Stomach smooth muscle (tissue), 2 donors: ENCODE measurements around the gene C9orf57.

Source experiments
- H3K27ac ChIP-seq: one replicate; pipeline ENCODE4 v1.7.0; 2013; ENCODE audit warnings: mild to moderate bottlenecking, low read length, inconsistent platforms
- H3K27me3 ChIP-seq, 2 donors: one replicate each; pipeline ENCODE4 v1.7.0; 2013; ENCODE audit warnings: low read length in 2 of 2; ENCODE audit not compliant: insufficient read depth in 2 of 2, control insufficient read depth in 1 of 2
- H3K36me3 ChIP-seq, 2 donors: one replicate each; pipeline ENCODE4 v1.7.0; 2013; ENCODE audit warnings: low read length in 2 of 2; ENCODE audit not compliant: control insufficient read depth in 2 of 2, insufficient read depth in 2 of 2
- H3K4me1 ChIP-seq: one replicate; pipeline ENCODE4 v1.7.0; 2013; ENCODE audit warnings: low read length; ENCODE audit not compliant: control insufficient read depth, insufficient read depth
- H3K4me3 ChIP-seq, 2 donors: one replicate each; pipeline ENCODE4 v1.7.0; 2013; ENCODE audit warnings: low read length in 2 of 2
- H3K9ac ChIP-seq, 2 donors: one replicate each; pipeline ENCODE4 v1.7.0; 2013; ENCODE audit warnings: low read length in 2 of 2, mild to moderate bottlenecking in 1 of 2
- H3K9me3 ChIP-seq, 2 donors: one replicate each; pipeline ENCODE4 v1.7.0; 2013; ENCODE audit warnings: low read length in 2 of 2; ENCODE audit not compliant: control insufficient read depth in 2 of 2
- donor health status: healthy.
- donor health status: Pancreatic carcinoma.

Gene C9orf57

GRCh38 chr9:72044095-72044494, 16.3 kb downstream of the C9orf57 start:
- Histone ChIP-seq H3K9me3 (no peaks in the 10 kb centered on the region), H3K9ac (no peak overlapping the region), H3K27me3 (peaks cover 0 to 2% of the 10 kb centered on the region in 2 donors), H3K36me3 (no peaks in the 10 kb centered on the region), H3K4me1 (no peaks in the 10 kb centered on the region), H3K27ac (no peak overlapping the region), H3K4me3 (no peak overlapping the region)

GRCh38 chr9:72043576-72043975, 16.8 kb downstream of the C9orf57 start:
- H3K4me3 ChIP-seq, result no peak overlapping the region
- no peaks in the 10 kb centered on the region for H3K9me3 ChIP-seq
- H3K9ac ChIP-seq, result no peak overlapping the region
- no peak overlapping the region for H3K27ac ChIP-seq
- no peaks in the 10 kb centered on the region for H3K36me3 ChIP-seq
- H3K4me1 ChIP-seq, result no peaks in the 10 kb centered on the region
- peaks cover 0 to 2% of the 10 kb centered on the region in 2 donors for H3K27me3 ChIP-seq

GRCh38 chr9:72042928-72043327, 17.5 kb downstream of the C9orf57 start:
- no peak overlapping the region for H3K9ac ChIP-seq
- no peak overlapping the region for H3K27ac ChIP-seq
- no peaks in the 10 kb centered on the region for H3K4me1 ChIP-seq
- no peaks in the 10 kb centered on the region for H3K9me3 ChIP-seq
- H3K27me3 ChIP-seq, result peaks cover 0 to 2% of the 10 kb centered on the region in 2 donors
- no peak overlapping the region for H3K4me3 ChIP-seq
- H3K36me3 ChIP-seq, result no peaks in the 10 kb centered on the region

- Histone ChIP-seq H3K9me3 (no peaks in the 10 kb centered on the region), H3K27me3 (peaks cover 0 to 2% of the 10 kb centered on the region in 2 donors), H3K4me1 (no peaks in the 10 kb centered on the region), H3K36me3 (no peaks in the 10 kb centered on the region), H3K27ac (no peak overlapping the region), H3K4me3 (no peak overlapping the region), H3K9ac (no peak overlapping the region)
These were observed 18.6 kb downstream of the C9orf57 start for GRCh38 chr9:72041775-72042194.

- peaks cover 0 to 2% of the 10 kb centered on the region in 2 donors for H3K27me3 ChIP-seq
- no peaks in the 10 kb centered on the region for H3K9me3 ChIP-seq
- no peak overlapping the region for H3K27ac ChIP-seq
- no peaks in the 10 kb centered on the region for H3K36me3 ChIP-seq
- H3K4me3 ChIP-seq, result no peak overlapping the region
- H3K9ac ChIP-seq, result no peak overlapping the region
- H3K4me1 ChIP-seq, result no peaks in the 10 kb centered on the region
These were observed 19.0 kb downstream of the C9orf57 start for GRCh38 chr9:72041369-72041768.

- no peak overlapping the region for H3K27ac ChIP-seq
These were observed 20.9 kb downstream of the C9orf57 start for GRCh38 chr9:72039532-72039931.

GRCh38 chr9:72038890-72039410, 21.5 kb downstream of the C9orf57 start:
- Histone ChIP-seq H3K4me3 (no peak overlapping the region), H3K4me1 (no peaks in the 10 kb centered on the region), H3K36me3 (no peaks in the 10 kb centered on the region), H3K9ac (no peak overlapping the region), H3K27me3 (peaks cover 0 to 2% of the 10 kb centered on the region in 2 donors), H3K9me3 (no peaks in the 10 kb centered on the region), H3K27ac (no peak overlapping the region)

More at GRCh38 chr9:72039532-72039931, 20.9 kb downstream of the C9orf57 start:
- H3K27me3 ChIP-seq, result peaks cover 0 to 2% of the 10 kb centered on the region in 2 donors
- H3K4me1 ChIP-seq, result no peaks in the 10 kb centered on the region
- no peak overlapping the region for H3K4me3 ChIP-seq
- no peaks in the 10 kb centered on the region for H3K9me3 ChIP-seq
- H3K9ac ChIP-seq, result no peak overlapping the region
- no peaks in the 10 kb centered on the region for H3K36me3 ChIP-seq

GRCh38 chr9:72038408-72038807, 22.0 kb downstream of the C9orf57 start:
- H3K4me1 ChIP-seq, result no peaks in the 10 kb centered on the region
- H3K9ac ChIP-seq, result no peak overlapping the region

GRCh38 chr9:72037571-72037970, 22.8 kb downstream of the C9orf57 start:
- Histone ChIP-seq H3K9ac (no peak overlapping the region), H3K36me3 (no peaks in the 10 kb centered on the region), H3K9me3 (no peaks in the 10 kb centered on the region), H3K4me3 (no peak overlapping the region), H3K4me1 (no peaks in the 10 kb centered on the region), H3K27ac (no peak overlapping the region), H3K27me3 (peaks cover 0 to 2% of the 10 kb centered on the region in 2 donors)

More at GRCh38 chr9:72038408-72038807, 22.0 kb downstream of the C9orf57 start:
- H3K27me3 ChIP-seq, result peaks cover 0 to 2% of the 10 kb centered on the region in 2 donors
- no peaks in the 10 kb centered on the region for H3K9me3 ChIP-seq
- no peaks in the 10 kb centered on the region for H3K36me3 ChIP-seq
- H3K4me3 ChIP-seq, result no peak overlapping the region
- H3K27ac ChIP-seq, result no peak overlapping the region

- Histone ChIP-seq H3K36me3 (no peaks in the 10 kb centered on the region), H3K9ac (no peak overlapping the region), H3K4me1 (no peaks in the 10 kb centered on the region), H3K27me3 (no peaks in the 10 kb centered on the region), H3K4me3 (no peak overlapping the region), H3K9me3 (peaks cover 0 to 4% of the 10 kb centered on the region in 2 donors), H3K27ac (no peak overlapping the region)
These were observed 29.6 kb downstream of the C9orf57 start for GRCh38 chr9:72030767-72031166.

GRCh38 chr9:72029986-72030385, 30.4 kb downstream of the C9orf57 start:
- no peaks in the 10 kb centered on the region for H3K36me3 ChIP-seq
- H3K27ac ChIP-seq, result no peak overlapping the region
- H3K4me1 ChIP-seq, result no peaks in the 10 kb centered on the region
- H3K27me3 ChIP-seq, result no peaks in the 10 kb centered on the region
- H3K9ac ChIP-seq, result no peak overlapping the region
- H3K4me3 ChIP-seq, result no peak overlapping the region
- peaks cover 0 to 4% of the 10 kb centered on the region in 2 donors for H3K9me3 ChIP-seq
